DND-41 (cell line): ENCODE measurements around the gene CMSS1.

Source experiments
- EZH2 ChIP-seq: IDR thresholded peaks from 3 replicates; pipeline ENCODE4 v1.6.1; 2012; ENCODE audit warnings: borderline replicate concordance, low read depth, mild to moderate bottlenecking, moderate library complexity, low read length, inconsistent platforms; ENCODE audit not compliant: severe bottlenecking
- TF ChIP-seq, protein P1 (sequence below): IDR thresholded peaks from 2 replicates; pipeline ENCODE4 v1.5.1; 2012; ENCODE audit warnings: borderline replicate concordance, low read length, moderate library complexity, mild to moderate bottlenecking; ENCODE audit not compliant: poor library complexity, severe bottlenecking; ENCODE audit errors: extremely low read depth

DNA sequence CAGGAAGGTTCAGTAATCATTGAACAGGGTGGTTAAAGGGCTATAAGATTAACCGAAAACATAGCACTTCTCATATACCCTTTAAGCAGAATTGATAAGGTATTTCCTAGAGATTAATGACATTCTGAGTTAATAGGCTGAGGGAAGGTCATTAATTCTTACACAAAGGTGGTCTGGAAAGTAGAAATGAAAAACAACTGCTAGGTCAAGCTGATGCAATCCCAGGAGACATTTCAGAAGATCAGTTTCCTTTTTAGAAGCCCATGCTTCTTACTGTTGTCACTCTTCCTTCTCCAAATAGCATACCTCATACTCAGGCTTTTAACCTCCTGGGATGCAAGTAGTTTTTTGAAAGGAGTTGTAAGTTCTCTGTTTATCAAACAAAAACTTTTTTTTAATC lies 287.8 kb downstream of the CMSS1 start:
- TF ChIP-seq, protein P1, sequence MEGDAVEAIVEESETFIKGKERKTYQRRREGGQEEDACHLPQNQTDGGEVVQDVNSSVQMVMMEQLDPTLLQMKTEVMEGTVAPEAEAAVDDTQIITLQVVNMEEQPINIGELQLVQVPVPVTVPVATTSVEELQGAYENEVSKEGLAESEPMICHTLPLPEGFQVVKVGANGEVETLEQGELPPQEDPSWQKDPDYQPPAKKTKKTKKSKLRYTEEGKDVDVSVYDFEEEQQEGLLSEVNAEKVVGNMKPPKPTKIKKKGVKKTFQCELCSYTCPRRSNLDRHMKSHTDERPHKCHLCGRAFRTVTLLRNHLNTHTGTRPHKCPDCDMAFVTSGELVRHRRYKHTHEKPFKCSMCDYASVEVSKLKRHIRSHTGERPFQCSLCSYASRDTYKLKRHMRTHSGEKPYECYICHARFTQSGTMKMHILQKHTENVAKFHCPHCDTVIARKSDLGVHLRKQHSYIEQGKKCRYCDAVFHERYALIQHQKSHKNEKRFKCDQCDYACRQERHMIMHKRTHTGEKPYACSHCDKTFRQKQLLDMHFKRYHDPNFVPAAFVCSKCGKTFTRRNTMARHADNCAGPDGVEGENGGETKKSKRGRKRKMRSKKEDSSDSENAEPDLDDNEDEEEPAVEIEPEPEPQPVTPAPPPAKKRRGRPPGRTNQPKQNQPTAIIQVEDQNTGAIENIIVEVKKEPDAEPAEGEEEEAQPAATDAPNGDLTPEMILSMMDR = no peak
- TF ChIP-seq EZH2 = no peak
